Right lobe of liver (tissue), 6 donors: Measurements from ENCODE around the gene P2RX3. TPM values are rescaled to one million over a fixed set of nuclear protein-coding genes. Genes with fewer than 3 reads are reported as not detected.
A peak's percentile ranks its signal among the peaks of the same experiment; 100 is the strongest.

Experiments
- ATAC-seq, 4 donors: fragments of 200-7000 bp; cut with Tn5 transposase; one replicate each; pipeline ENCODE4 v1.9.1; 2020; ENCODE audit warnings: mild to moderate bottlenecking in 4 of 4, moderate library complexity in 4 of 4
- DNase-seq, 3 donors: peaks; one replicate each; pipeline ENCODE4 v3.0.0-alpha.2; 2020
- H3K27ac ChIP-seq, 3 donors: fragments of 200-600 bp; one replicate each; pipeline ENCODE4 v1.8.0; 2022
- H3K27me3 ChIP-seq, 2 donors: fragments of 200-600 bp; one replicate each; pipeline ENCODE4 v1.8.0; 2022
- H3K36me3 ChIP-seq, 4 donors: fragments of 200-600 bp; sonication (generic) in 1 of 4; one replicate each; pipeline versions ENCODE4 v1.5.1 to v1.8.0; 2017 to 2022; ENCODE audit warnings: control low read depth in 1 of 4
- H3K4me1 ChIP-seq, 4 donors: fragments of 200-600 bp; sonication (generic) in 1 of 4; one replicate each; pipeline versions ENCODE4 v1.5.1 to v1.8.0; 2017 to 2022; ENCODE audit warnings: control low read depth in 1 of 4
- H3K4me3 ChIP-seq, 3 donors: fragments of 200-600 bp; one replicate each; pipeline ENCODE4 v1.8.0; 2022
- H3K9me3 ChIP-seq, 4 donors: fragments of 200-600 bp; sonication (generic) in 1 of 4; one replicate each; pipeline versions ENCODE4 v1.5.1 to v1.8.0; 2017 to 2022; ENCODE audit warnings: control low read depth in 1 of 4
- CTCF ChIP-seq, 4 donors: fragments of 200-600 bp in 3 of 4; fragments of 450-650 bp in 1 of 4; IDR thresholded peaks; one replicate each; pipeline versions ENCODE4 v1.5.1 to v1.8.0; 2016 to 2022; ENCODE audit warnings: antibody characterized with exemption in 4 of 4, mild to moderate bottlenecking in 2 of 4
- POLR2A ChIP-seq: fragments of 450-650 bp; IDR thresholded peaks from one replicate; pipeline ENCODE4 v1.6.1; 2017; ENCODE audit warnings: antibody characterized with exemption, mild to moderate bottlenecking
- WGBS: methylation state at CpG from one replicate; pipeline ENCODE4 v1.1.6; 2018; ENCODE audit warnings: low coverage, low lambda C conversion rate; ENCODE audit not compliant: insufficient coverage; ENCODE audit errors: missing lambda C conversion rate; 5-methylcytosine and 5-hydroxymethylcytosine counted together
- intact Hi-C, 2 donors: fragments of 100-400 bp; cut with DNase I; formaldehyde crosslinking; loops; one replicate each; pipeline versions ENCODE4 v1.11.2 to v1.14.1; 2022
- total RNA-seq, 6 experiments: library from RNA; depleted of rRNA in 2 of 6; stranded (reverse); fragments of >200 nt in 2 of 6; fragmentation: NEBNext Ultra II Directional in 3 of 6; extraction: Animal tissue kit (Norgen Biotek cat#: 25700) in 3 of 6; gene quantifications; one replicate each; pipeline versions ENCODE4 v1.1.0 to v1.2.4, GENCODE V29; 2016 to 2023
- donor health status: DM: no; HTN: yes; CAD: no.
- donor health status: DM: no; HTN: no; CAD: no.
- donor health status: DM: no; HTN: no; CAD: no.
- donor health status: DM: no; HTN: yes; CAD: no.
- donor health status: DM: no; HTN: yes; CAD: no.

P2RX3 gene
- total RNA-seq, 6 experiments from 2014 or later: 0.63 to 2.1 (median 0.77) TPM; not detected in 2

DNA sequence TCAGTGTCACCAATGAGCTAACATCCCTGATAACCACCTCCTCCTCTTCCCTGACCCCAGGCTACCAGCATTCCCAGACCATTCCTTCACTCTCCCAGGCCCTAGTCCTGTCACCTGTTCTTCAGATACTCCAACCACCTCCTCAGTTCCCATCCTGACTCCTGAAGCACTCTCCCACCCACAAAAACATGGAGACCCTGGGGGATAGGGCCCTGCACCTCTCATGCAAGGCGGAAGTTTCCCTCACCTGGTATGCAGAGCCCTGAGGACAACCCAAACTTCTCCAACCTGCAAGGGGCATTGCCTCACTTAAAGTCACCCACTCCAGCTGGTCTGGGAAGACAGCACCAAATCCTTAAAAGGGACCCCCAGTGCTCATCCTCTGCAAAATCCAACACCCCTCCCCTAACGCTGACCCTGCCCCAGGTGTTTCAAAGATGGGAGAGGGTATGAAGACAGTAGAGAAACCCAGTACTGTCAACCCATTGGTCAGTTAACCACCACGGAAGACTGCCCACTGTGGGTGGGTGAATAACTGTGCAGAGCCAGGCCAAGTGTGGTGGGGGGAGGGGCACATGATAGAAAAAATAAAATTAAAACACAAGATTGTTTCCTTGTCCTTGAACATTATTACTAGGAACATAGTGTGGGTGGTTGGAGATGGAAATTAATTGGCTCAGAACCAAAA is 14.8 kb upstream of the P2RX3 start:
- H3K4me3 ChIP-seq: peak overlapping the region; percentile 65 to 73 (median 70)
- H3K36me3 ChIP-seq: peaks cover 0 to 18% (median 6%) of the 10 kb centered on the region in 4 donors
- no peak for TF ChIP-seq POLR2A
- no peak for TF ChIP-seq CTCF (IDR thresholded peaks at IDR 0.05)
- WGBS: 52% methylated on average over 3 of the region's 3 CpGs
- H3K27me3 ChIP-seq: no peaks in the 10 kb centered on the region
- intact Hi-C loops: no loop called here
- H3K9me3 ChIP-seq: no peaks in the 10 kb centered on the region
- ATAC-seq (no peak), DNase-seq (no peak)
- H3K4me1 ChIP-seq: peaks cover 0 to 52% (median 22%) of the 10 kb centered on the region in 4 donors
- peak overlapping the region; percentile 86 to 96 (median 88) for H3K27ac ChIP-seq

DNA sequence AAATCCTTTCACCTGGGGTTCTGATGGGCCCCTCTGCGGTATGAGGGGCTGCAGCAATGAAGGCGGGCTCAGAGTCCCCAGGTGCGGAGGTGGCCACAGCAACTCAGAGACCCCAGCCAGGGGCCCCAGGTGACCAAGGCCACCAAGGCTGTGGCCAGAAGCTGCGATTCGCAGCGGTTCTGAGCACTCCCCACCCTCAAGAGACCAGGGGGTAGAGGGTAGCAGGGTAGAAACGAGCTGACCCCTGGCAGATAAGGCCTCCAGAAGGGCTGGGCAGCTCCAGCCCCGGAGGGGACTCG is 14.3 kb upstream of the P2RX3 start:
- WGBS: 24% methylated on average over 4 of the region's 9 CpGs
- DNase-seq: no peak

DNA sequence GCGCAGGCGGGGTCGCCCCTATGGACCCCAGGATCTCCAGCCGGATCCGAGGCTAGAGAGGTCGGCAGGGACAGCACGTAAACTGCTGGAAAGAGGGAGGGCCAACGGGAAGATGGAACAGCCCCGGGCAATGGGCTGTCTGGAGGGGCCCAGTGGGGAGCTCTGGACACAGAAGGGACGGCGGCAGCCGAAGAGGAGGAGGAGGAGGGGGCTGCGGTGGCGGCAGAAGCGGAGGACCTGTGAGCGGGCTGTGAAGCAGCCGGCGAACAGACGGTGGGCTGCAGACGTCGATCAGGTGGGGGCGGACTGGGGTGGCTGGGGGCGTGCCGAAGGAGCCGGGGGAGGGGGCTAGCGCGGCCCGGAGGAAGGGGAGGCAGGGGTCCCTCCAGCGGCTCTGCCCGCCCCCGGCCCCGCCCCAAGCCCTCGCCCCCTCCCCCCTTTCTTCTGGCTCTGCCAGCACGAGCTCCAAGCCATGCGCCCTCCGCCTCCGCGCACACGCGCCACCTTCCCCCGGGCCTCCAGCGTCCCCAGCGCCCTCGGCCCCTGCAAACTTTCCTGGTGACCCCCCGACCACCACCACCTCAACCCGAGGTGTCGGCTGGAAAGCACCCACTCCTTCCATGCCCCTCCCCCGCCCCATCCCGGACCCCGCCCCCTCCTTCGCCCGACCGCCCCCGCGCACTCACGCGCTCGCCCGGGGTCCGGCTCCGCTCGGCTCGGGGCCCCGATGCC is 13.8 kb upstream of the P2RX3 start:
- WGBS: 6% methylated on average over 28 of the region's 64 CpGs
- no peaks in the 10 kb centered on the region for H3K27me3 ChIP-seq
- H3K9me3 ChIP-seq: no peaks in the 10 kb centered on the region
- DNase-seq (peak in 1 of 3 donors; percentile 56), ATAC-seq (no peak)
- peaks cover 0 to 27% (median 15%) of the 10 kb centered on the region in 4 donors for H3K36me3 ChIP-seq
- peak overlapping the region; percentile 86 to 96 (median 88) for H3K27ac ChIP-seq
- intact Hi-C loops: no loop called here
- peaks cover 0 to 48% (median 22%) of the 10 kb centered on the region in 4 donors for H3K4me1 ChIP-seq
- no peak for TF ChIP-seq POLR2A
- TF ChIP-seq CTCF (IDR thresholded peaks at IDR 0.05): no peak
- peak overlapping the region; percentile 65 to 73 (median 70) for H3K4me3 ChIP-seq

More for the DNA sequence above, 14.3 kb upstream of the P2RX3 start:
- intact Hi-C loops: no loop called here
- Histone ChIP-seq H3K9me3 (no peaks in the 10 kb centered on the region), H3K4me1 (peaks cover 0 to 48% (median 22%) of the 10 kb centered on the region in 4 donors), H3K4me3 (peak overlapping the region; percentile 65 to 73 (median 70)), H3K27me3 (no peaks in the 10 kb centered on the region), H3K36me3 (peaks cover 0 to 22% (median 10%) of the 10 kb centered on the region in 4 donors), H3K27ac (peak overlapping the region; percentile 86 to 96 (median 88))
- ATAC-seq: no peak
- no peak for TF ChIP-seq CTCF (IDR thresholded peaks at IDR 0.05)
- no peak for TF ChIP-seq POLR2A

GRCh38 chr11:57324886-57325734 is 13.0 kb upstream of the P2RX3 start, which contains the start of gene TNKS1BP1:
Gene TNKS1BP1, minus strand, starts transcription at chr11:57324952. Its CDS starts 3,067 bp downstream, at chr11:57321885.
- peak; percentile 76 for TF ChIP-seq POLR2A
- no peak for TF ChIP-seq CTCF (IDR thresholded peaks at IDR 0.05)

More at GRCh38 chr11:57324886-57325734, 13.0 kb upstream of the P2RX3 start, which contains the start of gene TNKS1BP1:
- WGBS: 6% methylated on average over 16 of the region's 61 CpGs
- intact Hi-C loops: no loop called here
- Histone ChIP-seq H3K27ac (peak within 1 kb of the TSS; percentile 86 to 96 (median 88)), H3K36me3 (peaks cover 0 to 35% (median 17%) of the 10 kb centered on the region in 4 donors), H3K4me3 (peak within 1 kb of the TSS; percentile 65 to 73 (median 70)), H3K4me1 (peaks cover 0 to 48% (median 19%) of the 10 kb centered on the region in 4 donors), H3K27me3 (no peaks in the 10 kb centered on the region), H3K9me3 (no peaks in the 10 kb centered on the region)
- DNase-seq (peak; percentile 98 to 99 (median 98)), ATAC-seq (peak; percentile 78 to 91 (median 85))
